ENCODE measurements around the gene GIGYF1.

- TF ChIP-seq CHD4 (IDR thresholded peaks at IDR 0.05; ENCODE audit: borderline replicate concordance, low read length) (no peak), EZH2 (conservative IDR thresholded peaks at IDR 0.05; ENCODE audit: low read depth, low read length) (no peak), ZNF282 (IDR thresholded peaks at IDR 0.05; ENCODE audit: partially characterized antibody) (no peak), ZNF558 (CRISPR knock-in tag; IDR thresholded peaks at IDR 0.05; ENCODE audit: borderline replicate concordance) (no peak), CTCF (CRISPR knock-in tag; IDR thresholded peaks at IDR 0.05) (no peak), FOXJ3 (CRISPR knock-in tag; IDR thresholded peaks at IDR 0.05; ENCODE audit: borderline replicate concordance) (no peak), POLR2AphosphoS5 (IDR thresholded peaks at IDR 0.05; ENCODE audit: low read depth, low read length) (no peak)
Measured at GRCh38 chr7:100654908-100655831, 38.9 kb downstream of the GIGYF1 start.

Data from HepG2 (cell line).